ENCODE results near the gene ANKRD11.

- TF ChIP-seq, protein P1, sequence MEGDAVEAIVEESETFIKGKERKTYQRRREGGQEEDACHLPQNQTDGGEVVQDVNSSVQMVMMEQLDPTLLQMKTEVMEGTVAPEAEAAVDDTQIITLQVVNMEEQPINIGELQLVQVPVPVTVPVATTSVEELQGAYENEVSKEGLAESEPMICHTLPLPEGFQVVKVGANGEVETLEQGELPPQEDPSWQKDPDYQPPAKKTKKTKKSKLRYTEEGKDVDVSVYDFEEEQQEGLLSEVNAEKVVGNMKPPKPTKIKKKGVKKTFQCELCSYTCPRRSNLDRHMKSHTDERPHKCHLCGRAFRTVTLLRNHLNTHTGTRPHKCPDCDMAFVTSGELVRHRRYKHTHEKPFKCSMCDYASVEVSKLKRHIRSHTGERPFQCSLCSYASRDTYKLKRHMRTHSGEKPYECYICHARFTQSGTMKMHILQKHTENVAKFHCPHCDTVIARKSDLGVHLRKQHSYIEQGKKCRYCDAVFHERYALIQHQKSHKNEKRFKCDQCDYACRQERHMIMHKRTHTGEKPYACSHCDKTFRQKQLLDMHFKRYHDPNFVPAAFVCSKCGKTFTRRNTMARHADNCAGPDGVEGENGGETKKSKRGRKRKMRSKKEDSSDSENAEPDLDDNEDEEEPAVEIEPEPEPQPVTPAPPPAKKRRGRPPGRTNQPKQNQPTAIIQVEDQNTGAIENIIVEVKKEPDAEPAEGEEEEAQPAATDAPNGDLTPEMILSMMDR (IDR thresholded peaks at IDR 0.05; ENCODE audit: insufficient read depth, low read length, poor library complexity, severe bottlenecking), result no peak
- no peak for TF ChIP-seq EZH2phosphoT487 (conservative IDR thresholded peaks at IDR 0.05; ENCODE audit: low read length)
Measured at GRCh38 chr16:89355007-89355406, 135.4 kb downstream of the ANKRD11 start.

Measured in SU-DHL-6 (cell line).